ENCODE results near the gene C1QTNF8. TPM values are rescaled to one million over a fixed set of nuclear protein-coding genes. Genes with fewer than 3 reads are reported as not detected.

Gene C1QTNF8
- total and polyA plus RNA-seq, 2 of the 13 experiments (the other 11 are each of a cell fraction or from before 2014, with no cell fraction given), result 0.09 TPM; not detected in 1

GRCh38 chr16:1078579-1079021 is 17.4 kb downstream of the C1QTNF8 start (continued):
- TF ChIP-seq FOSL1 (CRISPR knock-in tag; IDR thresholded peaks at IDR 0.05; ENCODE audit: borderline replicate concordance) (peak; percentile 92), IKZF4 (CRISPR knock-in tag; IDR thresholded peaks at IDR 0.05; ENCODE audit: borderline replicate concordance, low read depth, not compliant biosample characterization) (peak; percentile 66), MAFF (IDR thresholded peaks at IDR 0.05; ENCODE audit: low read depth, low read length) (no peak), MAX (IDR thresholded peaks at IDR 0.05) (peak; percentile 94), SIN3A (IDR thresholded peaks at IDR 0.05; ENCODE audit: borderline replicate concordance, low read depth, low read length) (peak; percentile 45; the same call in 1 of the 2 replicates), ZNF674 (CRISPR knock-in tag; IDR thresholded peaks at IDR 0.05; ENCODE audit: low read depth) (no peak), PHF8 (CRISPR knock-in tag; IDR thresholded peaks at IDR 0.05) (peak; percentile 44; the same call in 1 of the 2 replicates), PBX2 (CRISPR knock-in tag; IDR thresholded peaks at IDR 0.05) (no peak), EEA1 (CRISPR knock-in tag; IDR thresholded peaks at IDR 0.05; ENCODE audit: borderline replicate concordance) (no peak), MYPOP (CRISPR knock-in tag; IDR thresholded peaks at IDR 0.05) (peak; percentile 85), KLF9 (CRISPR knock-in tag; IDR thresholded peaks at IDR 0.05; ENCODE audit: low read depth) (no peak; the same call in 1 of the 2 replicates), ZHX1 (CRISPR knock-in tag; IDR thresholded peaks at IDR 0.05; ENCODE audit: low read depth) (peak; percentile 22; the same call in 1 of the 2 replicates), NR2F6 (IDR thresholded peaks at IDR 0.05) (peak; percentile 78), NR2F6 (CRISPR knock-in tag; IDR thresholded peaks at IDR 0.05) (peak; percentile 90), SMYD3 (CRISPR knock-in tag; IDR thresholded peaks at IDR 0.05) (no peak), REL (CRISPR knock-in tag; conservative IDR thresholded peaks at IDR 0.05) (peak; percentile 76; the same call in 1 of the 2 replicates), ZNF441 (CRISPR knock-in tag; IDR thresholded peaks at IDR 0.05; ENCODE audit: borderline replicate concordance) (peak; percentile 73; the same call in 1 of the 2 replicates), RELA (CRISPR knock-in tag; IDR thresholded peaks at IDR 0.05) (no peak), E2F1 (CRISPR knock-in tag; IDR thresholded peaks at IDR 0.05) (peak; percentile 76; the same call in 1 of the 2 replicates), SNAPC5 (CRISPR knock-in tag; IDR thresholded peaks at IDR 0.05; ENCODE audit: borderline replicate concordance) (no peak), ZMAT3 (CRISPR knock-in tag; conservative IDR thresholded peaks at IDR 0.05) (peak; percentile 97), ZNF329 (CRISPR knock-in tag; IDR thresholded peaks at IDR 0.05; ENCODE audit: low read depth) (0 out of 2 replicates have a peak, but pooled peaks have one; percentile 40), SUZ12 (IDR thresholded peaks at IDR 0.05; ENCODE audit: low read depth, low read length) (no peak), MATR3 (CRISPR knock-in tag; IDR thresholded peaks at IDR 0.05) (no peak), HNRNPK (IDR thresholded peaks at IDR 0.05; ENCODE audit: low read depth, low read length, poor library complexity, severe bottlenecking) (no peak), CHD2 (IDR thresholded peaks at IDR 0.05; ENCODE audit: low read depth, low read length) (no peak)
